Kidney (tissue), 14 donors: ENCODE measurements around the gene CDK5RAP3. TPM values are rescaled to one million over a fixed set of nuclear protein-coding genes. Genes with fewer than 3 reads are reported as not detected.

ENCODE experiments used
- DNase-seq, 5 donors: peaks; one replicate each; pipeline ENCODE4 v3.0.0-alpha.2; 2013 to 2020
- FAIRE-seq: peaks from 2 replicates; lab custom pipeline; 2012; peaks lifted over from hg19 to GRCh38; lab: Jason Lieb, UNC
- H3K27ac ChIP-seq, 2 donors: one replicate each; pipeline ENCODE4 v1.7.0; 2013; ENCODE audit warnings: low read depth in 2 of 2, low read length in 2 of 2, inconsistent platforms in 1 of 2
- H3K27me3 ChIP-seq: one replicate; pipeline ENCODE4 v1.7.1; 2013; ENCODE audit warnings: low read length, inconsistent platforms; ENCODE audit not compliant: control insufficient read depth, insufficient read depth
- H3K36me3 ChIP-seq, 3 donors: one replicate each; pipeline versions ENCODE4 v1.7.0 to v1.7.1; 2013; ENCODE audit warnings: low read length in 3 of 3, control low read depth in 1 of 3, inconsistent platforms in 1 of 3; ENCODE audit not compliant: insufficient read depth in 3 of 3, control insufficient read depth in 2 of 3
- H3K4me1 ChIP-seq, 3 donors: one replicate each; pipeline versions ENCODE4 v1.7.0 to v1.7.1; 2013; ENCODE audit warnings: low read length in 3 of 3, inconsistent platforms in 1 of 3, low read depth in 1 of 3; ENCODE audit not compliant: control insufficient read depth in 2 of 3, insufficient read depth in 2 of 3
- H3K4me3 ChIP-seq, 3 donors: one replicate each; pipeline versions ENCODE4 v1.7.0 to v1.8.1; 2013; ENCODE audit warnings: low read length in 3 of 3, control low read depth in 1 of 3, inconsistent platforms in 1 of 3
- H3K9ac ChIP-seq, 3 donors: one replicate each; pipeline versions ENCODE4 v1.7.0 to v1.7.1; 2013; ENCODE audit warnings: low read length in 3 of 3, control low read depth in 1 of 3, inconsistent platforms in 1 of 3
- H3K9me3 ChIP-seq, 3 donors: one replicate each; pipeline versions ENCODE4 v1.7.0 to v1.7.1; 2013; ENCODE audit warnings: low read length in 3 of 3, control low read depth in 1 of 3, inconsistent platforms in 1 of 3; ENCODE audit not compliant: control insufficient read depth in 2 of 3, insufficient read depth in 1 of 3
- CTCF ChIP-seq: IDR thresholded peaks from 3 replicates; pipeline ENCODE4 v1.5.1; 2012; ENCODE audit warnings: mild to moderate bottlenecking, moderate library complexity, borderline replicate concordance; ENCODE audit not compliant: insufficient read depth; ENCODE audit errors: extremely low read depth
- intact Hi-C: fragments of 100-400 bp; cut with DNase I; formaldehyde crosslinking; loops from one replicate; pipeline ENCODE4 v1.11.1; 2022
- polyA plus RNA-seq: library from polyadenylated mRNA; stranded (reverse); fragments of 350-450 nt; fragmentation: Illumina TruSeq; extraction: RNeasy Lipid Tissue Mini Kit (QIAGEN cat#74804); gene quantifications from one replicate; pipeline ENCODE4 v1.2.3, GENCODE V29; 2014; ENCODE audit warnings: low read depth, low replicate concordance; ENCODE audit not compliant: insufficient read depth
- total RNA-seq: library from RNA; stranded (reverse); fragmentation: NEBNext Ultra II Directional; extraction: Animal tissue kit (Norgen Biotek cat#: 25700); gene quantifications from one replicate; pipeline ENCODE4 v1.2.1, GENCODE V29; 2021
- donor health status: control.
- donor health status: control.
- donor health status: control.
- donor health status: control.
- donor health status: control.
- donor health status: DM: yes; HTN: yes; CAD: no.
- donor health status: Normal renal cell carcinoma (clear cell type).

CDK5RAP3 gene
- total and polyA plus RNA-seq, 2 donors from 2014 or later, result 140 to 208 TPM

- intact Hi-C loops, result loop anchor here (10.0 kb wide), 1 partner anchor 110 kb away; no protein-coding TSS in a partner anchor
- DNase-seq (peak; percentile 29 to 89 (median 58)), FAIRE-seq (no peak)
- peaks cover 2% of the 10 kb centered on the region for H3K27me3 ChIP-seq
- H3K4me1 ChIP-seq, result peaks cover 4 to 24% (median 16%) of the 10 kb centered on the region in 3 donors
- no peak for TF ChIP-seq CTCF
- no peaks in the 10 kb centered on the region for H3K9me3 ChIP-seq
- no peaks in the 10 kb centered on the region for H3K36me3 ChIP-seq
- H3K9ac ChIP-seq, result peak overlapping the region in 2 of 3 donors; percentile 40 to 57
- H3K4me3 ChIP-seq, result peak overlapping the region; percentile 61 to 73 (median 65)
- H3K27ac ChIP-seq, result peak overlapping the region; percentile 59 to 80
These were observed 53.5 kb downstream of the CDK5RAP3 start for GRCh38 chr17:48024149-48025039.

- Histone ChIP-seq H3K4me3 (peak overlapping the region; percentile 66 to 96 (median 82)), H3K4me1 (peaks cover 4 to 24% (median 16%) of the 10 kb centered on the region in 3 donors), H3K9me3 (no peaks in the 10 kb centered on the region), H3K27ac (peak overlapping the region; percentile 41 to 77), H3K36me3 (no peaks in the 10 kb centered on the region), H3K27me3 (peaks cover 2% of the 10 kb centered on the region), H3K9ac (peak overlapping the region; percentile 48 to 81 (median 63))
- peak; percentile 96 for TF ChIP-seq CTCF
- peak; percentile 98 to 100 (median 99) for DNase-seq
- intact Hi-C loops, result loop anchor here (10.0 kb wide), 1 partner anchor 110 kb away; no protein-coding TSS in a partner anchor
- FAIRE-seq, result peak; percentile 56
These were observed 54.4 kb downstream of the CDK5RAP3 start for GRCh38 chr17:48025040-48025903.

- peak overlapping the region; percentile 66 to 96 (median 82) for H3K4me3 ChIP-seq
- DNase-seq (peak in 2 of 5 donors; percentile 38 to 71), FAIRE-seq (no peak)
- intact Hi-C loops, result loop anchor here (10.0 kb wide), 1 partner anchor 109 kb away; no protein-coding TSS in a partner anchor
- no peak for TF ChIP-seq CTCF
- peak overlapping the region in 2 of 3 donors; percentile 48 to 63 for H3K9ac ChIP-seq
- H3K27ac ChIP-seq, result peak overlapping the region; percentile 23 to 77
- H3K4me1 ChIP-seq, result peaks cover 4 to 24% (median 16%) of the 10 kb centered on the region in 3 donors
- H3K9me3 ChIP-seq, result no peaks in the 10 kb centered on the region
- peaks cover 2% of the 10 kb centered on the region for H3K27me3 ChIP-seq
- no peaks in the 10 kb centered on the region for H3K36me3 ChIP-seq
These were observed 55.1 kb downstream of the CDK5RAP3 start for GRCh38 chr17:48025904-48026501.
